Cardiac fibroblast (primary cell): ENCODE measurements around the gene WDR7.

ENCODE experiments used
- DNase-seq, 2 donors: peaks; one replicate each; pipeline versions ENCODE4 v3.0.0 to v3.0.0-alpha.2; 2010; ENCODE audit warnings: low read depth in 2 of 2
- H3K4me3 ChIP-seq, 2 donors: replicated peaks in 1 of 2; 1 replicate in 1 of 2; 2 replicates in 1 of 2; pipeline ENCODE4 v1.5.1; 2011; ENCODE audit warnings: low read depth in 2 of 2, low read length in 2 of 2, mild to moderate bottlenecking in 2 of 2, moderate library complexity in 1 of 2
- CTCF ChIP-seq: IDR thresholded peaks from one replicate; pipeline ENCODE4 v1.5.1; 2011; ENCODE audit warnings: low read depth, mild to moderate bottlenecking, low read length, inconsistent platforms

WDR7 gene

GRCh38 chr18:56727399-56727798 lies 76.2 kb downstream of the WDR7 start:
- peak in 1 of 2 donors; percentile 16 for DNase-seq
- H3K4me3 ChIP-seq, result no peak overlapping the region
- TF ChIP-seq CTCF, result no peak

- TF ChIP-seq CTCF, result no peak
These were observed 77.6 kb downstream of the WDR7 start for GRCh38 chr18:56728741-56729140.

GRCh38 chr18:56738184-56738583 lies 87.0 kb downstream of the WDR7 start:
- no peak for TF ChIP-seq CTCF
- H3K4me3 ChIP-seq, result no peak overlapping the region
- DNase-seq, result no peak

More at GRCh38 chr18:56728741-56729140, 77.6 kb downstream of the WDR7 start:
- DNase-seq, result no peak
- H3K4me3 ChIP-seq, result no peak overlapping the region

GRCh38 chr18:56739731-56740130 lies 88.6 kb downstream of the WDR7 start:
- H3K4me3 ChIP-seq, result no peak overlapping the region
- no peak for DNase-seq
- TF ChIP-seq CTCF, result no peak

GRCh38 chr18:56740645-56741044 lies 89.5 kb downstream of the WDR7 start:
- peak in 1 of 2 donors; percentile 17 for DNase-seq
- TF ChIP-seq CTCF, result no peak
- no peak overlapping the region for H3K4me3 ChIP-seq

- no peak for TF ChIP-seq CTCF
- H3K4me3 ChIP-seq, result no peak overlapping the region
- no peak for DNase-seq
These were observed 90.5 kb downstream of the WDR7 start for GRCh38 chr18:56741685-56742084.

GRCh38 chr18:56743115-56743514 lies 92.0 kb downstream of the WDR7 start:
- TF ChIP-seq CTCF, result no peak
- DNase-seq, result no peak
- H3K4me3 ChIP-seq, result no peak overlapping the region
